BLaER1 (cell line): ENCODE measurements around the gene DLGAP1.

Source experiments
- H3K27ac ChIP-seq: shearing (Covaris generic); formaldehyde crosslinking; 2 replicates; pipeline ENCODE4 v1.8.1; 2022
- H3K27me3 ChIP-seq: shearing (Covaris generic); formaldehyde crosslinking; 2 replicates; pipeline ENCODE4 v1.8.1; 2022
- H3K36me3 ChIP-seq: shearing (Covaris generic); formaldehyde crosslinking; 2 replicates; pipeline ENCODE4 v1.8.1; 2022
- H3K4me1 ChIP-seq: shearing (Covaris generic); formaldehyde crosslinking; 2 replicates; pipeline ENCODE4 v1.8.1; 2022
- H3K4me2 ChIP-seq: shearing (Covaris generic); formaldehyde crosslinking; 2 replicates; pipeline ENCODE4 v1.8.1; 2022
- H3K4me3 ChIP-seq: shearing (Covaris generic); formaldehyde crosslinking; 2 replicates; pipeline ENCODE4 v1.8.1; 2022
- H3K9ac ChIP-seq: shearing (Covaris generic); formaldehyde crosslinking; 2 replicates; pipeline ENCODE4 v1.8.1; 2022
- H3K9me3 ChIP-seq: shearing (Covaris generic); formaldehyde crosslinking; 2 replicates; pipeline ENCODE4 v1.8.1; 2022
- H4K20me1 ChIP-seq: shearing (Covaris generic); formaldehyde crosslinking; 2 replicates; pipeline ENCODE4 v1.8.1; 2022
- Cebpa-rat ChIP-seq: shearing (Covaris generic); IDR thresholded peaks from 2 replicates; pipeline ENCODE4 v1.8.1; 2022

Gene DLGAP1

DNA sequence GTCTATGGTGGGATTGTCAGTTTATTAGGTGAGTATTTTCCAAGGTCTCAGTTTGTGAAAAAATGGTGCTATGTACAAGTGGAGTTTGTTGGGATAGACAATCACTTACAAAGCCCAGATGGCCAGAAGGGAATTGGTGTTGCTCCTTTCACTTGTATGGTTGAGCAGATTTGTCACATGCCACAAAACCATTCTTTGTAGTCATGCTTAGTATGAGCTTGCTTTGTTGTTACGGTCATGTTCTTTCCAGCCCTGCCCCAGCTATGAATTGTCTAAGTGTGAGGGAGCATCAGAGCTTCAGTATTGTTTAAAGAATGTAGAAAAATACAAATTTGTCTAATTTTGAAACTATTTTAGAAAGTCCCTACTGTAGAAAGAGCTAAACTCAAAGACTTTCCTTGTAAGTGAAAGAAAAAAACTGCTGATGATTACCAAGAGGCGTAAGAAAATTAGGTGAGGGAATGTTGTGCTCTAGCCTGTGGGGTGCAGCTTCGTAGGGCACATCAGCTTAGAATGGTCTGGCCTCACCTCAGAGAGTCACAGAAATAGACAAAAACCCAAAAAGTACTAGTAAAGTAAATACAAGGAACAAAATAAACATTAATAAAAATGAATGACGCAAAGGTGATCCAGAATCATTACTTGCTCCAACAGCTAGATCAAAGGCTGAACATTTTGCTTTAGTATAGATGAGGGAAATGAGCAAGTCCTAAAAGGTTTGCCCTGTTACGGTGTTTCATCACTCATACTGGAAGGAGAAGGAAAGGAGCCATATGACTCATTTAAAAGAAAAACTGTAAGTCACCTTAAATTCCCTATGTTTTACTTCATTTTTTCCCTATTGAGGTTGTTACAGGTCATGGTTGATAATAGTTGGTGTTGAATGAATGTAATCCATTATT lies 995.9 kb downstream of the DLGAP1 start:
- Histone ChIP-seq H3K9ac (no peak overlapping the region), H3K4me1 (peaks cover 41% of the 10 kb centered on the region)

DNA sequence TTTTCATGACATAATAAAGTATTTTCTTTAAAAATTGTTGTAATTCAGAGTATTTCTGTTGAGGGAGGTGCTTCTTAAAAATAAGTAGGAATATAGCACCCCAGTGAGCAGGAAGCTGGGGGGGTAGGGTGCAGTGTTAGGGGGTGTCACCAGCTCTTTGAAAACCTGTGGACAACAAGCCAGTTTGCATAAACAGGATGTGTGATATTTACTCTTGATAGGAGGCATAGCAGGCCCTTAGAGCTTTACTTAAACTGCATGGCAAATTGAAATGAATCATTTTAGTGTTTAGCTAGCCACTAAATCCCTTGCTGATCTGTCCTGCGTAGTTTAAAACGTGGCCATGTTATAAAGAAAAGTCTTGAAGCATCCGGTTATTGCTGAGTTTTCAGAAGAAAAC lies 996.7 kb downstream of the DLGAP1 start:
- H4K20me1 ChIP-seq = peaks cover 88% of the 10 kb centered on the region
- peaks cover 45% of the 10 kb centered on the region for H3K4me1 ChIP-seq
- peak overlapping the region; percentile 13 for H3K4me2 ChIP-seq
- peaks cover 17% of the 10 kb centered on the region for H3K9me3 ChIP-seq
- H3K27ac ChIP-seq = no peak overlapping the region
- H3K36me3 ChIP-seq = peaks cover 63% of the 10 kb centered on the region
- H3K9ac ChIP-seq = no peak overlapping the region
- H3K4me3 ChIP-seq = no peak overlapping the region
- no peak for TF ChIP-seq Cebpa-rat
- no peaks in the 10 kb centered on the region for H3K27me3 ChIP-seq

More for the DNA sequence above, 995.9 kb downstream of the DLGAP1 start:
- Histone ChIP-seq H3K4me2 (0 out of 2 replicates have a peak overlapping the region, but pooled peaks have one; percentile 13), H3K27ac (no peak overlapping the region), H3K27me3 (no peaks in the 10 kb centered on the region), H4K20me1 (peaks cover 80% of the 10 kb centered on the region), H3K36me3 (peaks cover 63% of the 10 kb centered on the region), H3K9me3 (peaks cover 17% of the 10 kb centered on the region), H3K4me3 (no peak overlapping the region)
- TF ChIP-seq Cebpa-rat = no peak

DNA sequence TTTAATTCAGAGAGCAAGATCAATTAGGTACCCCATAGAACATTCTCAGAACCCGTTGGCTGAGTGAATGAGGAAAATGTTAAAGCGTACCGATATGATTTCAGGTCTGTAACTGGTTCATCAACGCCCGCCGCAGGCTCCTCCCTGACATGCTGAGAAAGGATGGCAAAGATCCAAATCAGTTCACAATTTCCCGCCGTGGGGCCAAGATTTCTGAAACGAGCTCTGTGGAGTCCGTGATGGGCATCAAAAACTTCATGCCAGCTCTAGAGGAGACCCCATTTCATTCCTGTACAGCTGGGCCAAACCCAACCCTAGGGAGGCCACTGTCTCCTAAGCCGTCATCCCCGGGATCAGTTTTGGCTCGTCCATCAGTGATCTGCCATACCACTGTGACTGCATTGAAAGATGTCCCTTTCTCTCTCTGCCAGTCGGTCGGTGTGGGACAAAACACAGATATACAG lies 997.8 kb downstream of the DLGAP1 start:
- no peak overlapping the region for H3K4me2 ChIP-seq
- peaks cover 99% of the 10 kb centered on the region for H4K20me1 ChIP-seq
- H3K4me3 ChIP-seq = no peak overlapping the region
- peaks cover 52% of the 10 kb centered on the region for H3K4me1 ChIP-seq
- H3K9ac ChIP-seq = 0 out of 2 replicates have a peak overlapping the region, but pooled peaks have one; percentile 7
- no peak overlapping the region for H3K27ac ChIP-seq
- peaks cover 17% of the 10 kb centered on the region for H3K9me3 ChIP-seq
- no peaks in the 10 kb centered on the region for H3K27me3 ChIP-seq
- TF ChIP-seq Cebpa-rat = no peak
- peaks cover 63% of the 10 kb centered on the region for H3K36me3 ChIP-seq

DNA sequence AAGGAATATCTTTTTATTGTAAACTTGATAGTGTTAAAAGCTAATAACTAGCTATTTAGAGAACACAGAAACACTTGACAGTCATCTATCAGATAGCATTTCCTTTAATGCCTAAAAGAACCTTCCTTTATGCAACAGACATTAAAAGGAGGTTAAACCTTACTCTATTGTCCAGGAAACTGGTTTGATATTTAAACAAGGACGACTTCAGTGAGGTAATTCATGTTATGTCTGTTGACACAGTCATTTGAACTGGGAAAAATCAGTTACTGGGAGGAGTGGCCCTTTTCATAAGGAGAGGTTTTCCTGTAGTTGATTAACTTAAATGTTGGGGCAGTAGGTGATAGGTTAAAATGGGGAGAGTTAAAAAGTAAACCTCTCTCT lies 998.4 kb downstream of the DLGAP1 start:
- Histone ChIP-seq H3K27me3 (no peaks in the 10 kb centered on the region), H3K9me3 (peaks cover 12% of the 10 kb centered on the region), H3K4me1 (peaks cover 52% of the 10 kb centered on the region), H3K27ac (no peak overlapping the region), H3K4me2 (no peak overlapping the region), H3K4me3 (no peak overlapping the region), H4K20me1 (peaks cover 99% of the 10 kb centered on the region), H3K36me3 (peaks cover 58% of the 10 kb centered on the region), H3K9ac (no peak overlapping the region)
- TF ChIP-seq Cebpa-rat = no peak

DNA sequence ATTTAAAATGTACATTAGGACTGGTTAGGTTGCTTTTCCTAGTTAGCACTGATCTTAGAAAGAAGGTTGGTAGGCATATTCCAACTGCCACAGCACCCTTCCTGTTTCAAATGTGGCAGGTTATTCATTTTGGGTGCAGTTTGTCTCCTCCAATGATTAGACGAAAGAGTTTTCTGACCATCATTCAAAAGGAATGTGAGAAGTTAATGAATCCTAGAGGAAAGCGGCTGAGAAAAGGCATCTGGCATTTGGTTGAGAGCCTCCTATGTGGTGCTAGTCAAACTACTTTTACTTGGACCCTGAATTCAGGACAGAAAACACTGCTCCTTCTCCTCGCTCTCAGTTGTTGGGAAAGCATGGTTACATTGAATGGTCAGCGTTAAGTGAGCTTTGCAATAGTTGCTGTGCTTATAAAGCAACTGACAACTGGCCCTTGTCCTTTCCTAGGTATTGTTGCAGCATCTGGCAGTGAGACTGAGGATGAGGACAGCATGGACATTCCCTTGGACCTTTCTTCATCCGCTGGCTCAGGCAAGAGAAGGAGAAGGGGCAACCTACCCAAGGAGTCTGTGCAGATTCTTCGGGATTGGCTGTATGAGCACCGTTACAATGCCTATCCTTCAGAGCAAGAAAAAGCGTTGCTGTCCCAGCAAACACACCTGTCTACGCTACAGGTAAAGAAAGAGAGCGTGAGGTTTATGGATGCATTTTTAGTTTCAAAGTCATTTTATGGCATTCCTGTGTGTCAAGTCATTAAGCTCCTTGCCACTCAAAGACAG lies 999.0 kb downstream of the DLGAP1 start:
- H3K4me1 ChIP-seq = peaks cover 52% of the 10 kb centered on the region
- peaks cover 8% of the 10 kb centered on the region for H3K9me3 ChIP-seq
- no peak overlapping the region for H3K4me3 ChIP-seq
- TF ChIP-seq Cebpa-rat = no peak
- H3K36me3 ChIP-seq = peaks cover 55% of the 10 kb centered on the region
- H3K9ac ChIP-seq = no peak overlapping the region
- H3K27ac ChIP-seq = no peak overlapping the region
- H3K27me3 ChIP-seq = no peaks in the 10 kb centered on the region
- peaks cover 97% of the 10 kb centered on the region for H4K20me1 ChIP-seq
- peak overlapping the region; percentile 96 for H3K4me2 ChIP-seq

DNA sequence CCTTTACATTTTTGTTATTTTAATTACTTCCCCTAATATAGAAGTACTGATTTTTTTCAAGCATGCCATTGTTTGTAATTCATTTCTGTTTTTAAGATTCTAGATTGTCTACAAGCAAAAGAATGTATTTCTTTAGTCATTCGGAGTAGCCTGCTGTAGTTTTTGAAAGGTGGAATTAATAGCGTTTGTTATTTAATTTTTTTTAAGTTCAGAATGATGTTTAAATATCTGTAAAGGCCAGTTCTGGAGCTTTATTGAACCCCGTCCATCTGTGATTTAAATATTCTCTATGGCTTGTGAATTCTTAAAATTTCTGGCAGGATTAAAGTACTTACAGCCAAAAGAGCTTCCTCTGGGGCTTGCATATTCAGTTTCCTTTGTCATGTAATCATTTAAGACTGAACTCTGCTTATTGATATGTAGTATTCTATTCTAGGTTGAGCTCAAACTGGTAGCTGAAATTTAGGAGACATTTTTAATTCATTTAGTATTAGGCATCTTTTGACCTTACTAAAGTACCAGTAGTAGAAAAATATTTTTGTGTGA lies 999.9 kb downstream of the DLGAP1 start:
- H3K9ac ChIP-seq = peak overlapping the region; percentile 59; the same call in 1 of the 2 replicates
- H3K9me3 ChIP-seq = no peaks in the 10 kb centered on the region
- no peaks in the 10 kb centered on the region for H3K27me3 ChIP-seq
- peaks cover 52% of the 10 kb centered on the region for H3K4me1 ChIP-seq
- H3K36me3 ChIP-seq = peaks cover 45% of the 10 kb centered on the region
- H3K27ac ChIP-seq = no peak overlapping the region
- peak overlapping the region; percentile 96 for H3K4me2 ChIP-seq
- peaks cover 87% of the 10 kb centered on the region for H4K20me1 ChIP-seq
- H3K4me3 ChIP-seq = no peak overlapping the region
- TF ChIP-seq Cebpa-rat = no peak

DNA sequence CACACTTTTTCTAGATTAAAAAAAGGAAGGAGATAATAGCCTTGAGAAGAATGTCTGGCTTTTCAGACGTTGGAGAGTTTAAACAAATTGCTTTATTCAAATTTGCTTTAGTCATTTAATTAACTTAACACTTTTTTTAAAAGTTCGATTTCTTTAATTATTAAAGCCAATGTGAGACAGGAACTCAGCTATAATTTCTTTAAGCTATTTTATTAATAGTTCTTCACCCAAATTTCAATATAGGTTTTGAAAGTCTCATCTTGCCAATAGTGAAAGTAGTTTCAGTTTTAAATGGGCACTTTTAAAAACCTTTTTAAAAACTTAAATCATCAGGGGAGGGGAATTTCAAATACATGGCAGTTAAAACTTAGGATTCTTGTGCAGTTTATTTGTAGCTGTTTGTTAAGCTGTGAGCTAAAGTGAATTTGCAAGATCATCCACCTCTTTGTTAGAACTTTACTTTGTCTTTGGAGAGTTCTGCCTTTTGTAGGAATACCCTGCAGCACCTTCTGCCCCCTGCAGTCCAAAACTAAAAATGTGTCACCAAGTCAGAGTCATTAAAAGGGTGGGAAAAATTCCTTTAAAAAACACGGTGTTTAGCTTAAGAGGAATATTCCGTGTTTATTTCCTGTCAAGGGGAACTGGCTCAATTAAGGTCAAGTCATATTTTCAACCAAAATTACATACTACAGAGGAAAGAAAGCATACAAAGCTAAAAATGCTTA lies 1000.6 kb downstream of the DLGAP1 start:
- Histone ChIP-seq H3K4me2 (peak overlapping the region; percentile 96), H3K4me3 (peak overlapping the region; percentile 93), H3K9me3 (no peaks in the 10 kb centered on the region), H4K20me1 (peaks cover 82% of the 10 kb centered on the region), H3K36me3 (peaks cover 40% of the 10 kb centered on the region), H3K27ac (0 out of 2 replicates have a peak overlapping the region, but pooled peaks have one; percentile 58), H3K27me3 (no peaks in the 10 kb centered on the region), H3K4me1 (peaks cover 52% of the 10 kb centered on the region), H3K9ac (peak overlapping the region; percentile 98)
- no peak for TF ChIP-seq Cebpa-rat

DNA sequence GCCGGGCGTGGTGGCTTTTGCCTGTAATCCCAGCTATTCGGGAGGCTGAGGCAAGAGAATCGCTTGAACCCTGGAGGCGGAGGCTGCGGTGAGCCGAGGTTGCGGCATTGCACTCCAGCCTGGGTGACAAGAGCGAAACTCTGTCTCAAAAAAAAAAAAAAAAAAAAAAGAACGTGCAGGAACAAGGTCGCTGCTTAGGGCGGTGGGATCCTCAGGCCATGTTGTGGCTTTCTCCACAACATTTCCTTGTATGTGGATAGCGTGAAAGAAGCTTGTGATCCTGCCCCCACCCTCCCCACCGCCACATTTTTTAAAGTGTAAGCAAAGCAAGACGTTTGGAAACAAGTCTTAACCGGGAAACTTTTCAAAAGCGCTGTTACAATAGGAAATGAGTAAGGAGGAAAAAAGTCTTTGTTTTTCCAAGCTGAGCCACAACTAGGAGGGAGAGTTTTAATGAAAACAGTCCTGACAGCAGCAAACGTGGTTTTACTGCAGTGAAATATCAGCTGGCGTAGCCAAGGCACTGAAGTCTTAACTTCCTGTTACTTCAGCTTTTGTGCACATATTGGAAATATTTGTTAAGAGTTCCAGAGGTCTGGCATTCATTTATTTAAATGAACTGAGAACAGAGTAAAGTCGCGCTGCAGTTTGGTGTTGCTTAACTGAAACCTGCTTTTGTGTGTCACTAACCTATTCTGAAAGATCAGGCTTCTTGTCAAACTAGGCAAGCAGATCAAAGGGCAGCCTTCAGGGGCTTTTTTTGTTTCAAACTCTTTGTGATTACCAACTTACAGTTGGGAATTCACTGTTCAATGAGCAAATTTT lies 1001.4 kb downstream of the DLGAP1 start:
- Histone ChIP-seq H3K36me3 (peaks cover 32% of the 10 kb centered on the region), H3K27ac (peak overlapping the region; percentile 58), H3K27me3 (no peaks in the 10 kb centered on the region), H3K4me2 (peak overlapping the region; percentile 96), H4K20me1 (peaks cover 74% of the 10 kb centered on the region), H3K4me3 (peak overlapping the region; percentile 93), H3K9me3 (no peaks in the 10 kb centered on the region), H3K4me1 (peaks cover 48% of the 10 kb centered on the region), H3K9ac (peak overlapping the region; percentile 98)
- no peak for TF ChIP-seq Cebpa-rat
